K562 (cell line): ENCODE data around the gene FGFR4. TPM values are rescaled to one million over a fixed set of nuclear protein-coding genes. Genes with fewer than 3 reads are reported as not detected.

Experiments used
- ATAC-seq: fragments of 200-7000 bp; cut with Tn5 transposase; 3 replicates; pipeline ENCODE4 v1.9.1; 2020; ENCODE audit warnings: moderate library complexity
- BruUV-seq: library from RNA; stranded (reverse); fragments of 400-500 nt; replicated peaks from 2 replicates; lab custom pipeline; 2021; lab: Mats Ljungman, UMichigan
- CTCF ChIA-PET: fragments of 300-600 bp; formaldehyde crosslinking; extraction: SDS; loops from one replicate; lab custom pipeline; 2021; ENCODE audit warnings: low intra/inter-chr PET ratio; lab: Yijun Ruan, JAX
- POLR2A ChIA-PET: fragments of 300-600, 350-650 bp; sonication (Branson Sonifier 250); formaldehyde crosslinking; extraction: SDS; loops from one replicate; lab custom pipeline; 2021; ENCODE audit warnings: antibody characterized with exemption, inconsistent platforms; lab: Yijun Ruan, JAX
- DNase-seq, 4 experiments: peaks; one replicate each; pipeline versions ENCODE4 v3.0.0 to v3.0.0-alpha.2; 2011 to 2018; ENCODE audit warnings: low spot score in 3 of 4, mixed read lengths in 3 of 4; ENCODE audit errors: extremely low read depth in 1 of 4
- FAIRE-seq: peaks from 2 replicates; lab custom pipeline; 2011; peaks lifted over from hg19 to GRCh38; lab: Jason Lieb, UNC
- H2AFZ ChIP-seq: 2 replicates; pipeline ENCODE4 v1.6.0; 2011; ENCODE audit warnings: low read depth, low read length, control low read depth, inconsistent platforms
- H3K27ac ChIP-seq: fragments of 200-600 bp; 3 replicates; pipeline ENCODE4 v1.8.0; 2011; ENCODE audit warnings: low read depth, mild to moderate bottlenecking, control low read depth, inconsistent platforms, low read length, moderate library complexity, mixed read lengths; ENCODE audit errors: extremely low read depth
- H3K27me3 ChIP-seq, 2 experiments: fragments of 300-600 bp in 1 of 2; 2 replicates in 1 of 2; 3 replicates in 1 of 2; pipeline versions ENCODE4 v1.6.0 to v1.8.0; 2011; ENCODE audit warnings: inconsistent platforms in 2 of 2, low read length in 2 of 2, mild to moderate bottlenecking in 1 of 2, mixed read lengths in 1 of 2, moderate library complexity in 1 of 2; ENCODE audit not compliant: control insufficient read depth in 2 of 2, insufficient read depth in 2 of 2
- H3K36me3 ChIP-seq: fragments of 300-600 bp; 3 replicates; pipeline ENCODE4 v1.8.0; 2011; ENCODE audit warnings: mild to moderate bottlenecking, low read length, inconsistent platforms; ENCODE audit not compliant: control insufficient read depth, insufficient read depth
- H3K4me1 ChIP-seq, 2 experiments: fragments of 200-600 bp in 1 of 2; replicated peaks in 1 of 2; 2 replicates in 1 of 2; 3 replicates in 1 of 2; pipeline versions ENCODE4 v1.5.1 to v1.8.0; 2011; ENCODE audit warnings: inconsistent platforms in 2 of 2, low read length in 2 of 2, mild to moderate bottlenecking in 1 of 2, mixed read lengths in 1 of 2, moderate library complexity in 1 of 2; ENCODE audit not compliant: control insufficient read depth in 2 of 2, insufficient read depth in 2 of 2
- H3K4me2 ChIP-seq: 2 replicates; pipeline ENCODE4 v1.6.1; 2011; ENCODE audit warnings: low read length, control low read depth, inconsistent platforms, mixed read lengths; ENCODE audit not compliant: insufficient read depth
- H3K4me3 ChIP-seq: fragments of 200-600 bp; sonication (generic), shearing (Covaris generic); 2 replicates; pipeline ENCODE4 v1.5.1; 2016; ENCODE audit warnings: control low read depth, inconsistent platforms
- H3K79me2 ChIP-seq: fragments of 200-600 bp; 3 replicates; pipeline ENCODE4 v1.8.0; 2011; ENCODE audit warnings: low read length, inconsistent platforms; ENCODE audit not compliant: control insufficient read depth, insufficient read depth
- H3K9ac ChIP-seq, 2 experiments: 2 replicates each; pipeline versions ENCODE4 v1.6.0 to v1.6.1; 2011; ENCODE audit warnings: low read depth in 2 of 2, low read length in 2 of 2, control low read depth in 1 of 2, inconsistent platforms in 1 of 2, mild to moderate bottlenecking in 1 of 2, mixed read lengths in 1 of 2; ENCODE audit not compliant: insufficient read depth in 1 of 2
- H3K9me1 ChIP-seq: one replicate; pipeline ENCODE4 v1.6.0; 2011; ENCODE audit warnings: inconsistent platforms, mild to moderate bottlenecking, low read length, moderate library complexity; ENCODE audit not compliant: control insufficient read depth, insufficient read depth
- H3K9me3 ChIP-seq: replicated peaks from 2 replicates; pipeline ENCODE4 v1.5.1; 2011; ENCODE audit warnings: low read depth, low read length, inconsistent platforms; ENCODE audit not compliant: control insufficient read depth, insufficient read depth
- H4K20me1 ChIP-seq: replicated peaks from 2 replicates; pipeline ENCODE4 v1.6.1; 2011; ENCODE audit warnings: low read length, inconsistent platforms, mixed read lengths; ENCODE audit not compliant: control insufficient read depth, insufficient read depth
- DMBX1 ChIP-seq: fragments of 250-450 bp; sonication (Bioruptor Pico); IDR thresholded peaks from 2 replicates; pipeline ENCODE4 v1.8.0; 2022; ENCODE audit warnings: inconsistent platforms, mild to moderate bottlenecking, moderate library complexity, borderline replicate concordance
- MYNN ChIP-seq, 2 experiments: sonication (generic); formaldehyde crosslinking in 1 of 2; IDR thresholded peaks; 2 replicates each; pipeline versions ENCODE4 v1.5.0 to v1.6.1; 2016 to 2020; ENCODE audit warnings: antibody characterized with exemption in 1 of 2, missing genetic modification reagents in 1 of 2
- USF2 ChIP-seq: sonication (generic); formaldehyde crosslinking; IDR thresholded peaks from 2 replicates; pipeline ENCODE4 v1.5.0; 2020; ENCODE audit warnings: missing genetic modification reagents
- ZNF561 ChIP-seq: fragments of 450-650 bp; formaldehyde crosslinking; conservative IDR thresholded peaks from 2 replicates; pipeline ENCODE4 v1.4.0; 2020; ENCODE audit warnings: mild to moderate bottlenecking, moderate library complexity
- ZNF696 ChIP-seq: fragments of 250-450 bp; sonication (Bioruptor Pico); conservative IDR thresholded peaks from 2 replicates; pipeline ENCODE4 v1.4.0; 2020; ENCODE audit warnings: mild to moderate bottlenecking, moderate library complexity
- WGBS: fragments of 100-300 bp; shearing (Covaris generic); methylation state at CpG from one replicate; pipeline ENCODE4 v1.1.6; 2016; ENCODE audit warnings: low coverage, mixed read lengths; ENCODE audit not compliant: insufficient coverage; ENCODE audit errors: missing lambda C conversion rate; 5-methylcytosine and 5-hydroxymethylcytosine counted together
- in situ Hi-C: fragments of 300-500 bp; cut with MboI; formaldehyde crosslinking; loops from 4 replicates; pipeline ENCODE4 v1.15.0; 2018; ENCODE audit warnings: inconsistent platforms, mixed read lengths
- intact Hi-C: fragments of 100-400 bp; cut with micrococcal nuclease; formaldehyde crosslinking; loops from 2 replicates; pipeline ENCODE4 v1.14.2; 2022
- polyA plus RNA-seq, 8 experiments: library from polyadenylated mRNA; depleted of rRNA in 4 of 8; stranded (reverse) in 5 of 8; unstranded in 3 of 8; fragments of >200 nt; fragmentation: Nextera tagmentation in 2 of 8; fragmentation: Illumina TruSeq in 1 of 8; extraction: Ambion mirVana in 2 of 8; extraction: Trizol in 1 of 8; gene quantifications; 2 replicates each; pipeline versions ENCODE4 v1.2.1 to v1.2.3, GENCODE V29; 2011 to 2014; ENCODE audit warnings: inconsistent platforms in 1 of 8, missing spikeins in 1 of 8
- total RNA-seq, 7 experiments: library from RNA; depleted of rRNA in 6 of 7; stranded (reverse); fragments of >200 nt in 6 of 7; fragmentation: Illumina TruSeq in 2 of 7; extraction: Trizol in 2 of 7; gene quantifications; 2 replicates each; pipeline versions ENCODE4 v1.2.1 to v1.2.3, GENCODE V29; 2011 to 2021; ENCODE audit warnings: low replicate concordance in 1 of 7
- TF ChIP-seq, protein P1 (sequence below): fragments of 450-650 bp; IDR thresholded peaks from 2 replicates; pipeline ENCODE4 v1.6.1; 2016; ENCODE audit warnings: antibody characterized with exemption
- TF ChIP-seq, protein P2 (sequence below): fragments of 450-650 bp; formaldehyde crosslinking; IDR thresholded peaks from 2 replicates; pipeline ENCODE4 v1.4.0; 2022; ENCODE audit warnings: missing genetic modification characterization
- TF ChIP-seq, protein P3 (sequence below): sonication (generic); formaldehyde crosslinking; IDR thresholded peaks from 2 replicates; pipeline ENCODE4 v1.8.0; 2022; ENCODE audit warnings: mild to moderate bottlenecking, missing genetic modification reagents
- TF ChIP-seq, protein P4 (sequence below): fragments of 450-650 bp; conservative IDR thresholded peaks from 2 replicates; pipeline ENCODE4 v1.6.1; 2016; ENCODE audit warnings: missing genetic modification characterization, low read depth, mild to moderate bottlenecking, missing compliant biosample characterization, moderate library complexity

Gene FGFR4
- total and polyA plus RNA-seq, 9 of the 15 experiments (the other 6 are each of a cell fraction or from before 2014, with no cell fraction given) = 0.76 to 35.4 (median 7.5) TPM

DNA sequence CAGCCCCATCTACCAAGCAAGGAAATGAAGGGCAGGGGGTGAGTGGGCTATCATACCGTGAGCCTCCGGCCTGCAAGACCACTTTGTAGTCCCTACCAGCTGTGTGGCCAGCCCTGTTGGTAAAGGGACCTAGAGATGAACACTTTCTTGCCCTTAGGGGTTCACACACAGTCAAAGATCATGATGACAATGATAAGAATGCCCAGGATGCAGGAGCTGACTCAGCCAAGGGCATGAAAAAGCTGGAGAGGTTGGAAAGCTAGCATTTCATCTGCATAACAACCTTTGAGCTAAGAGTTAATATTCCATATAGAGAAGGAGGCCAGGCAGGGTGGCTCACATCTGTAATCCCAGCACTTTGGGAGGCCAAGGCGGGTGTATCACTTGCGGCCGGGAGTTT, 19.2 kb upstream of the FGFR4 start:
- Histone ChIP-seq H3K9ac (no peak overlapping the region), H3K4me3 (no peak overlapping the region), H3K4me1 (no peaks in the 10 kb centered on the region; a peak in 1 of 5 replicates), H3K9me3 (no peaks in the 10 kb centered on the region), H3K79me2 (no peaks in the 10 kb centered on the region), H3K27me3 (no peaks in the 10 kb centered on the region), H3K27ac (no peak overlapping the region), H3K9me1 (no peaks in the 10 kb centered on the region), H4K20me1 (0 out of 2 replicates have a peak, but pooled peaks cover 3% of the 10 kb centered on the region), H3K4me2 (no peak overlapping the region), H3K36me3 (peaks cover 41% of the 10 kb centered on the region; the same call in 2 of the 3 replicates), H2AFZ (no peak overlapping the region)
- 84% methylated on average over 5 of the region's 5 CpGs for WGBS
- intact Hi-C loops (no loop called here), in situ Hi-C loops (no loop called here)
- CTCF ChIA-PET = no interaction called here
- no peak for DNase-seq
- FAIRE-seq = no peak
- ATAC-seq = no peak
- POLR2A ChIA-PET = interaction anchor here (1.3 kb wide), 1 partner anchor 17 kb away, joined by 3 read pairs; no protein-coding TSS in a partner anchor
- TF ChIP-seq DMBX1 (CRISPR knock-in tag) (no peak), MYNN (IDR thresholded peaks at IDR 0.05) (no peak), MYNN (CRISPR knock-in tag; IDR thresholded peaks at IDR 0.05) (no peak), ZNF696 (CRISPR knock-in tag) (no peak), USF2 (CRISPR knock-in tag) (no peak), ZNF561 (CRISPR knock-in tag) (no peak)
- TF ChIP-seq, protein P1, sequence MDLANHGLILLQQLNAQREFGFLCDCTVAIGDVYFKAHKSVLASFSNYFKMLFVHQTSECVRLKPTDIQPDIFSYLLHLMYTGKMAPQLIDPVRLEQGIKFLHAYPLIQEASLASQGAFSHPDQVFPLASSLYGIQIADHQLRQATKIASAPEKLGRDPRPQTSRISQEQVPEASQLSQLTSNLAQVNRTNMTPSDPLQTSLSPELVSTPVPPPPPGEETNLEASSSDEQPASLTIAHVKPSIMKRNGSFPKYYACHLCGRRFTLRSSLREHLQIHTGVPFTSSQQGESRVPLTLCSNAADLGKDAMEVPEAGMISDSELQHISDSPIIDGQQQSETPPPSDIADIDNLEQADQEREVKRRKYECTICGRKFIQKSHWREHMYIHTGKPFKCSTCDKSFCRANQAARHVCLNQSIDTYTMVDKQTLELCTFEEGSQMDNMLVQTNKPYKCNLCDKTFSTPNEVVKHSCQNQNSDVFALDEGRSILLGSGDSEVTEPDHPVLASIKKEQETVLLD = no peak
- TF ChIP-seq, protein P2, sequence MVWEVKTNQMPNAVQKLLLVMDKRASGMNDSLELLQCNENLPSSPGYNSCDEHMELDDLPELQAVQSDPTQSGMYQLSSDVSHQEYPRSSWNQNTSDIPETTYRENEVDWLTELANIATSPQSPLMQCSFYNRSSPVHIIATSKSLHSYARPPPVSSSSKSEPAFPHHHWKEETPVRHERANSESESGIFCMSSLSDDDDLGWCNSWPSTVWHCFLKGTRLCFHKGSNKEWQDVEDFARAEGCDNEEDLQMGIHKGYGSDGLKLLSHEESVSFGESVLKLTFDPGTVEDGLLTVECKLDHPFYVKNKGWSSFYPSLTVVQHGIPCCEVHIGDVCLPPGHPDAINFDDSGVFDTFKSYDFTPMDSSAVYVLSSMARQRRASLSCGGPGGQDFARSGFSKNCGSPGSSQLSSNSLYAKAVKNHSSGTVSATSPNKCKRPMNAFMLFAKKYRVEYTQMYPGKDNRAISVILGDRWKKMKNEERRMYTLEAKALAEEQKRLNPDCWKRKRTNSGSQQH = no peak
- TF ChIP-seq, protein P3, sequence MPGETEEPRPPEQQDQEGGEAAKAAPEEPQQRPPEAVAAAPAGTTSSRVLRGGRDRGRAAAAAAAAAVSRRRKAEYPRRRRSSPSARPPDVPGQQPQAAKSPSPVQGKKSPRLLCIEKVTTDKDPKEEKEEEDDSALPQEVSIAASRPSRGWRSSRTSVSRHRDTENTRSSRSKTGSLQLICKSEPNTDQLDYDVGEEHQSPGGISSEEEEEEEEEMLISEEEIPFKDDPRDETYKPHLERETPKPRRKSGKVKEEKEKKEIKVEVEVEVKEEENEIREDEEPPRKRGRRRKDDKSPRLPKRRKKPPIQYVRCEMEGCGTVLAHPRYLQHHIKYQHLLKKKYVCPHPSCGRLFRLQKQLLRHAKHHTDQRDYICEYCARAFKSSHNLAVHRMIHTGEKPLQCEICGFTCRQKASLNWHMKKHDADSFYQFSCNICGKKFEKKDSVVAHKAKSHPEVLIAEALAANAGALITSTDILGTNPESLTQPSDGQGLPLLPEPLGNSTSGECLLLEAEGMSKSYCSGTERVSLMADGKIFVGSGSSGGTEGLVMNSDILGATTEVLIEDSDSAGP = no peak
- TF ChIP-seq, protein P4, sequence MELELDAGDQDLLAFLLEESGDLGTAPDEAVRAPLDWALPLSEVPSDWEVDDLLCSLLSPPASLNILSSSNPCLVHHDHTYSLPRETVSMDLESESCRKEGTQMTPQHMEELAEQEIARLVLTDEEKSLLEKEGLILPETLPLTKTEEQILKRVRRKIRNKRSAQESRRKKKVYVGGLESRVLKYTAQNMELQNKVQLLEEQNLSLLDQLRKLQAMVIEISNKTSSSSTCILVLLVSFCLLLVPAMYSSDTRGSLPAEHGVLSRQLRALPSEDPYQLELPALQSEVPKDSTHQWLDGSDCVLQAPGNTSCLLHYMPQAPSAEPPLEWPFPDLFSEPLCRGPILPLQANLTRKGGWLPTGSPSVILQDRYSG = no peak
- no TSS peak for BruUV-seq
